Gastrocnemius medialis (tissue), 4 donors: Measurements from ENCODE around the gene ZEB1.

Experiments
- CTCF ChIP-seq, 5 experiments: fragments of 450-650 bp in 3 of 5; fragments of 200-600 bp in 2 of 5; sonication (generic) in 2 of 5; IDR thresholded peaks in 4 of 5; conservative IDR thresholded peaks in 1 of 5; 1 replicate in 4 of 5; 2 replicates in 1 of 5; pipeline ENCODE4 v1.5.1; 2016 to 2019; ENCODE audit warnings: antibody characterized with exemption in 5 of 5, mild to moderate bottlenecking in 3 of 5, moderate library complexity in 3 of 5
- POLR2A ChIP-seq, 2 donors: fragments of 450-650 bp; IDR thresholded peaks; one replicate each; pipeline ENCODE4 v1.6.1; 2017; ENCODE audit warnings: antibody characterized with exemption in 2 of 2, mild to moderate bottlenecking in 2 of 2, moderate library complexity in 2 of 2

DNA sequence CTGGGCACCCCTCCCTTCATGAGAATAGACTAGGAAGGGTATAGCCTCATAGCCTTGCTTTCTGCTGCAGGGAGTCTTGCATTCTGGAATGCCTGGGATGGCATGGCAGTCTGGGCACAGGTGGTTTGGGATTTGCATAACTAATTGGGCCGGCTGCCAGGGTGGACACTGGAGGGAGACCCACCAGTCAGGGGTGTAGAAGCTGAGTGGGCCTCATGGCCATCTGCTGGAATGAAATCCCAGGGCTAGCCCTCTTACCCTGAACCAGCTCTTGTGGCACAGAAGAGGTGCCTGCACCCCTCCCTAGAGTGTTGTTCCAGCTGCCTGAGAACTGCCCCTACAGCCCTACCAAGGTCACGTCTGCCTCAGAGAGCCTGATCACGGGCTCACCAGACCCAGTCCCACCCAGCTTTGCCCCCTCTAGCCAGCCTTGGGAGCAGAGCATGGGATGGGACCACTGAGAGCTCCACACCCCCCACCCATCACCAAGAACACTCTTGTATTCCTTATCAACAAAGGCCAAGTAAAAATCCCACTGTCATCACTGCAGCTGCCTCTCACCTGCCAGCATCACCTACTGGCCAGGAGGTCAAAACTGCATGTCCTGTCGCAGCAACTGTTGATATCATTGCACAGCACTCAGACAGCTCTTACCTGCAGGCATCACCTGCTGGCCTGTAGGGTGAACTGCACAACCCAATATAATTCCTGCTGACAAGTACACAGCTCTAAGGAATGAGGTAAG, 148.9 kb downstream of the ZEB1 start:
- peak; percentile 39 to 57 (median 54) for TF ChIP-seq CTCF (IDR thresholded peaks at IDR 0.05 in 4 of 5, conservative IDR thresholded peaks at IDR 0.05 in 1 of 5)
- TF ChIP-seq POLR2A (IDR thresholded peaks at IDR 0.05), result no peak
